SK-N-SH (cell line): ENCODE measurements around the gene APOBEC2.

Experiments
- EP300 ChIP-seq, 2 experiments: IDR thresholded peaks; 2 replicates each; pipeline versions ENCODE4 v1.4.0 to v1.6.1; 2012; ENCODE audit warnings: borderline replicate concordance in 1 of 2, low read depth in 1 of 2, low read length in 1 of 2
- FOSL2 ChIP-seq: IDR thresholded peaks from 2 replicates; pipeline ENCODE4 v1.4.0; 2012; ENCODE audit warnings: low read depth, mild to moderate bottlenecking, moderate library complexity, borderline replicate concordance
- GABPA ChIP-seq: IDR thresholded peaks from 2 replicates; pipeline ENCODE4 v1.4.0; 2012; ENCODE audit warnings: low read depth, mild to moderate bottlenecking
- POLR2AphosphoS5 ChIP-seq: IDR thresholded peaks from 2 replicates; pipeline ENCODE4 v1.6.1; 2012; ENCODE audit warnings: low read depth, low read length
- SIN3A ChIP-seq: IDR thresholded peaks from 2 replicates; pipeline ENCODE4 v1.6.1; 2012; ENCODE audit warnings: low read depth, mild to moderate bottlenecking, low read length, moderate library complexity, borderline replicate concordance
- TF ChIP-seq, protein P1 (sequence below): fragments of 200-600 bp; sonication (generic); IDR thresholded peaks from 2 replicates; pipeline ENCODE4 v1.6.1; 2017; ENCODE audit warnings: antibody characterized with exemption, mild to moderate bottlenecking, moderate library complexity
- TF ChIP-seq, protein P2 (sequence below): fragments of 150-350 bp; IDR thresholded peaks from 2 replicates; pipeline ENCODE4 v1.6.1; 2017; ENCODE audit warnings: antibody characterized with exemption, low read length, low read depth, borderline replicate concordance
- TF ChIP-seq, protein P3 (sequence below): IDR thresholded peaks from 2 replicates; pipeline ENCODE4 v1.4.0; 2012; ENCODE audit warnings: low read depth, borderline replicate concordance

DNA sequence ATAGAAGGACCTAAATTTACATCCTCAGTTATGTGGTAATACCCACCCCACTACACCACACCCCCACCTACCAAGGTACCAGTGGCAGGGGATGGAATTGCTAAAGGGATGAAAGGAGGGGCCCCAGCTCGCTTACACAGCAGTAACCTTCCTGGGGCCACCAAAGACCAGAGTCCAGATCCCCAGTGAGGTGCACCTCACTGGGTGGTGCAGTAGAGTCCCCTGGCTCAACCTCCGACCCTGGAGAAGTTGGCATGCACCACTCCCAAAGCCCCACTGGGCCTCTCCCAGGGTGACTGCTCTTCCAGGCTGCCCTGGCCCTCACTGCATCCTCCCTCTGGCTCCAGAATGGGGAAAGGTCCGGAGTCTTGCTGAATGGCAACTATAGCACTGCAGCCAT, 14.8 kb upstream of the APOBEC2 start:
- TF ChIP-seq, protein P1, sequence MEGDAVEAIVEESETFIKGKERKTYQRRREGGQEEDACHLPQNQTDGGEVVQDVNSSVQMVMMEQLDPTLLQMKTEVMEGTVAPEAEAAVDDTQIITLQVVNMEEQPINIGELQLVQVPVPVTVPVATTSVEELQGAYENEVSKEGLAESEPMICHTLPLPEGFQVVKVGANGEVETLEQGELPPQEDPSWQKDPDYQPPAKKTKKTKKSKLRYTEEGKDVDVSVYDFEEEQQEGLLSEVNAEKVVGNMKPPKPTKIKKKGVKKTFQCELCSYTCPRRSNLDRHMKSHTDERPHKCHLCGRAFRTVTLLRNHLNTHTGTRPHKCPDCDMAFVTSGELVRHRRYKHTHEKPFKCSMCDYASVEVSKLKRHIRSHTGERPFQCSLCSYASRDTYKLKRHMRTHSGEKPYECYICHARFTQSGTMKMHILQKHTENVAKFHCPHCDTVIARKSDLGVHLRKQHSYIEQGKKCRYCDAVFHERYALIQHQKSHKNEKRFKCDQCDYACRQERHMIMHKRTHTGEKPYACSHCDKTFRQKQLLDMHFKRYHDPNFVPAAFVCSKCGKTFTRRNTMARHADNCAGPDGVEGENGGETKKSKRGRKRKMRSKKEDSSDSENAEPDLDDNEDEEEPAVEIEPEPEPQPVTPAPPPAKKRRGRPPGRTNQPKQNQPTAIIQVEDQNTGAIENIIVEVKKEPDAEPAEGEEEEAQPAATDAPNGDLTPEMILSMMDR: no peak
- TF ChIP-seq POLR2AphosphoS5 (no peak), EP300 (IDR thresholded peaks at IDR 0.05; ENCODE audit: borderline replicate concordance in 1 of 2, low read depth in 1 of 2, low read length in 1 of 2) (no peak), FOSL2 (no peak), SIN3A (no peak), GABPA (no peak)
- TF ChIP-seq, protein P2, sequence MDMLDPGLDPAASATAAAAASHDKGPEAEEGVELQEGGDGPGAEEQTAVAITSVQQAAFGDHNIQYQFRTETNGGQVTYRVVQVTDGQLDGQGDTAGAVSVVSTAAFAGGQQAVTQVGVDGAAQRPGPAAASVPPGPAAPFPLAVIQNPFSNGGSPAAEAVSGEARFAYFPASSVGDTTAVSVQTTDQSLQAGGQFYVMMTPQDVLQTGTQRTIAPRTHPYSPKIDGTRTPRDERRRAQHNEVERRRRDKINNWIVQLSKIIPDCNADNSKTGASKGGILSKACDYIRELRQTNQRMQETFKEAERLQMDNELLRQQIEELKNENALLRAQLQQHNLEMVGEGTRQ: no peak
- TF ChIP-seq, protein P3, sequence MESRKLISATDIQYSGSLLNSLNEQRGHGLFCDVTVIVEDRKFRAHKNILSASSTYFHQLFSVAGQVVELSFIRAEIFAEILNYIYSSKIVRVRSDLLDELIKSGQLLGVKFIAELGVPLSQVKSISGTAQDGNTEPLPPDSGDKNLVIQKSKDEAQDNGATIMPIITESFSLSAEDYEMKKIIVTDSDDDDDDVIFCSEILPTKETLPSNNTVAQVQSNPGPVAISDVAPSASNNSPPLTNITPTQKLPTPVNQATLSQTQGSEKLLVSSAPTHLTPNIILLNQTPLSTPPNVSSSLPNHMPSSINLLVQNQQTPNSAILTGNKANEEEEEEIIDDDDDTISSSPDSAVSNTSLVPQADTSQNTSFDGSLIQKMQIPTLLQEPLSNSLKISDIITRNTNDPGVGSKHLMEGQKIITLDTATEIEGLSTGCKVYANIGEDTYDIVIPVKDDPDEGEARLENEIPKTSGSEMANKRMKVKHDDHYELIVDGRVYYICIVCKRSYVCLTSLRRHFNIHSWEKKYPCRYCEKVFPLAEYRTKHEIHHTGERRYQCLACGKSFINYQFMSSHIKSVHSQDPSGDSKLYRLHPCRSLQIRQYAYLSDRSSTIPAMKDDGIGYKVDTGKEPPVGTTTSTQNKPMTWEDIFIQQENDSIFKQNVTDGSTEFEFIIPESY: no peak
